Astrocyte (in vitro differentiated cells and primary cell): Measurements from ENCODE around the gene RASGRF2. TPM values are rescaled to one million over a fixed set of nuclear protein-coding genes. Genes with fewer than 3 reads are reported as not detected.

Experiments
- DNase-seq: peaks from one replicate; pipeline ENCODE4 v3.0.0-alpha.2; 2010; ENCODE audit warnings: low read depth
- FAIRE-seq: peaks from 2 replicates; lab custom pipeline; 2011; peaks lifted over from hg19 to GRCh38; lab: Jason Lieb, UNC
- H2AFZ ChIP-seq: 2 replicates; pipeline ENCODE4 v1.6.0; 2012; ENCODE audit warnings: low read depth, low read length, inconsistent platforms
- H3K27ac ChIP-seq: 2 replicates; pipeline ENCODE4 v1.5.1; 2011; ENCODE audit warnings: low read depth, low read length, inconsistent platforms
- H3K27me3 ChIP-seq: 2 replicates; pipeline ENCODE4 v1.6.0; 2011; ENCODE audit warnings: low read length, inconsistent platforms; ENCODE audit not compliant: insufficient read depth
- H3K36me3 ChIP-seq: 2 replicates; pipeline ENCODE4 v1.5.1; 2011; ENCODE audit warnings: low read length, inconsistent platforms; ENCODE audit not compliant: insufficient read depth
- H3K4me1 ChIP-seq: 2 replicates; pipeline ENCODE4 v1.5.1; 2011; ENCODE audit warnings: low read length, inconsistent platforms; ENCODE audit not compliant: insufficient read depth
- H3K4me2 ChIP-seq: 2 replicates; pipeline ENCODE4 v1.6.0; 2012; ENCODE audit warnings: low read length, inconsistent platforms
- H3K4me3 ChIP-seq: 2 replicates; pipeline ENCODE4 v1.5.1; 2011; ENCODE audit warnings: low read depth, mild to moderate bottlenecking, low read length, inconsistent platforms; ENCODE audit not compliant: insufficient read depth
- H3K79me2 ChIP-seq: 2 replicates; pipeline ENCODE4 v1.6.0; 2012; ENCODE audit warnings: mild to moderate bottlenecking, low read length, inconsistent platforms; ENCODE audit not compliant: insufficient read depth
- H3K9ac ChIP-seq: 2 replicates; pipeline ENCODE4 v1.6.0; 2012; ENCODE audit warnings: mild to moderate bottlenecking, low read length, inconsistent platforms
- H3K9me3 ChIP-seq: 2 replicates; pipeline ENCODE4 v1.5.1; 2012; ENCODE audit warnings: low read depth, mild to moderate bottlenecking, low read length, inconsistent platforms; ENCODE audit not compliant: insufficient read depth
- H4K20me1 ChIP-seq: 2 replicates; pipeline ENCODE4 v1.6.0; 2012; ENCODE audit warnings: low read length, inconsistent platforms; ENCODE audit not compliant: insufficient read depth
- H3K27ac Mint-ChIP-seq: one replicate; pipeline ENCODE4 v1.8.0; 2021; ENCODE audit warnings: mild to moderate bottlenecking, mixed read lengths; ENCODE audit not compliant: unreplicated experiment
- H3K27me3 Mint-ChIP-seq: one replicate; pipeline ENCODE4 v1.8.0; 2021; ENCODE audit warnings: low read depth, mixed read lengths; ENCODE audit not compliant: unreplicated experiment
- H3K36me3 Mint-ChIP-seq: one replicate; pipeline ENCODE4 v1.8.0; 2021; ENCODE audit warnings: low read depth, mixed read lengths; ENCODE audit not compliant: unreplicated experiment
- H3K4me1 Mint-ChIP-seq: one replicate; pipeline ENCODE4 v1.8.0; 2021; ENCODE audit warnings: low read depth, mixed read lengths; ENCODE audit not compliant: unreplicated experiment
- H3K4me3 Mint-ChIP-seq: one replicate; pipeline ENCODE4 v1.8.0; 2021; ENCODE audit warnings: mild to moderate bottlenecking, moderate library complexity, mixed read lengths; ENCODE audit not compliant: unreplicated experiment
- H3K9me3 Mint-ChIP-seq: one replicate; pipeline ENCODE4 v1.8.0; 2021; ENCODE audit warnings: mild to moderate bottlenecking, mixed read lengths; ENCODE audit not compliant: unreplicated experiment
- CTCF ChIP-seq: IDR thresholded peaks from 2 replicates; pipeline ENCODE4 v1.5.1; 2011; ENCODE audit warnings: low read depth, mild to moderate bottlenecking, inconsistent platforms, low read length, moderate library complexity; ENCODE audit not compliant: insufficient read depth
- EZH2 ChIP-seq: IDR thresholded peaks from 2 replicates; pipeline ENCODE4 v1.6.1; 2012; ENCODE audit warnings: mild to moderate bottlenecking, low read length, inconsistent platforms; ENCODE audit not compliant: insufficient read depth
- total RNA-seq: library from RNA; stranded (reverse); gene quantifications from 2 replicates; pipeline ENCODE4 v1.2.1, GENCODE V29; 2021

The RASGRF2 gene
- total RNA-seq, 1 donor from 2014 or later: 8.0 TPM

GRCh38 chr5:81244451-81244850 is 284.3 kb downstream of the RASGRF2 start:
- Histone ChIP-seq H3K27ac (no peak overlapping the region), H3K4me2 (no peak overlapping the region), H3K27me3 (no peaks in the 10 kb centered on the region), H3K9me3 (no peaks in the 10 kb centered on the region), H3K4me1 (peaks cover 14% of the 10 kb centered on the region), H3K36me3 (no peaks in the 10 kb centered on the region), H2AFZ (no peak overlapping the region), H4K20me1 (no peaks in the 10 kb centered on the region), H3K79me2 (no peaks in the 10 kb centered on the region), H3K4me3 (no peak overlapping the region), H3K9ac (no peak overlapping the region)
- no peak overlapping the region for H3K27ac Mint-ChIP-seq
- no peaks in the 10 kb centered on the region for H3K9me3 Mint-ChIP-seq
- TF ChIP-seq EZH2: no peak
- no peak for TF ChIP-seq CTCF
- H3K4me3 Mint-ChIP-seq: no peak overlapping the region
- DNase-seq: no peak
- FAIRE-seq: no peak
- peaks cover 2% of the 10 kb centered on the region for H3K36me3 Mint-ChIP-seq
- H3K27me3 Mint-ChIP-seq: no peaks in the 10 kb centered on the region
- H3K4me1 Mint-ChIP-seq: peaks cover 42% of the 10 kb centered on the region

GRCh38 chr5:81245871-81246235 is 285.7 kb downstream of the RASGRF2 start:
- Histone ChIP-seq H3K4me3 (no peak overlapping the region), H3K9ac (no peak overlapping the region), H3K36me3 (no peaks in the 10 kb centered on the region), H2AFZ (no peak overlapping the region), H3K27ac (no peak overlapping the region), H3K79me2 (no peaks in the 10 kb centered on the region), H4K20me1 (no peaks in the 10 kb centered on the region), H3K9me3 (no peaks in the 10 kb centered on the region), H3K4me2 (no peak overlapping the region), H3K27me3 (no peaks in the 10 kb centered on the region), H3K4me1 (peaks cover 14% of the 10 kb centered on the region)
- Mint-ChIP-seq H3K27ac (peak overlapping the region; percentile 30), H3K36me3 (peaks cover 2% of the 10 kb centered on the region), H3K9me3 (no peaks in the 10 kb centered on the region), H3K27me3 (no peaks in the 10 kb centered on the region), H3K4me3 (peak overlapping the region; percentile 6), H3K4me1 (peaks cover 42% of the 10 kb centered on the region)
- FAIRE-seq (no peak), DNase-seq (no peak)
- TF ChIP-seq EZH2 (no peak), CTCF (no peak)

- Mint-ChIP-seq H3K36me3 (peaks cover 2% of the 10 kb centered on the region), H3K27ac (peak overlapping the region; percentile 67), H3K27me3 (no peaks in the 10 kb centered on the region), H3K4me1 (peaks cover 39% of the 10 kb centered on the region), H3K9me3 (no peaks in the 10 kb centered on the region), H3K4me3 (no peak overlapping the region)
- DNase-seq (no peak), FAIRE-seq (no peak)
- H4K20me1 ChIP-seq: no peaks in the 10 kb centered on the region
- no peaks in the 10 kb centered on the region for H3K27me3 ChIP-seq
- H3K36me3 ChIP-seq: no peaks in the 10 kb centered on the region
- no peak overlapping the region for H3K27ac ChIP-seq
- H3K9me3 ChIP-seq: no peaks in the 10 kb centered on the region
- H3K4me2 ChIP-seq: no peak overlapping the region
- TF ChIP-seq EZH2 (no peak), CTCF (no peak)
- H3K4me1 ChIP-seq: peaks cover 14% of the 10 kb centered on the region
- no peaks in the 10 kb centered on the region for H3K79me2 ChIP-seq
- no peak overlapping the region for H2AFZ ChIP-seq
- H3K9ac ChIP-seq: no peak overlapping the region
- no peak overlapping the region for H3K4me3 ChIP-seq
These were observed 286.5 kb downstream of the RASGRF2 start for GRCh38 chr5:81246697-81247096.
